Measurements from ENCODE around the gene TMEM198.

Gene TMEM198

GRCh38 chr2:219543596-219544358 lies at the start of gene TMEM198, which contains the start of gene CHPF:
Gene TMEM198 (plus strand): TSS chr2:219544028. CDS start chr2:219544728, 700 bp downstream.
Gene CHPF (minus strand): TSS chr2:219543809. CDS start chr2:219543538, 271 bp downstream.
- peak; percentile 96 for DNase-seq

GRCh38 chr2:219494952-219495530 lies 48.8 kb upstream of the TMEM198 start:
- DNase-seq, result no peak

- DNase-seq, result peak; percentile 66
Observed at GRCh38 chr2:219495531-219496122, 48.2 kb upstream of the TMEM198 start.

GRCh38 chr2:219496247-219496824 lies 47.5 kb upstream of the TMEM198 start:
- no peak for DNase-seq

GRCh38 chr2:219496825-219497494 lies 46.9 kb upstream of the TMEM198 start:
- DNase-seq, result no peak

- DNase-seq, result peak; percentile 38
Observed at GRCh38 chr2:219497495-219498279, 46.1 kb upstream of the TMEM198 start.

- peak; percentile 96 for DNase-seq
Observed at GRCh38 chr2:219498280-219499057, 45.4 kb upstream of the TMEM198 start, which contains the start of gene GMPPA. Gene GMPPA (plus strand): TSS chr2:219498891. CDS start chr2:219499976, 1,085 bp downstream.

- DNase-seq, result no peak
Observed at GRCh38 chr2:219499058-219499307, 44.8 kb upstream of the TMEM198 start.

GRCh38 chr2:219499555-219499954 lies 44.3 kb upstream of the TMEM198 start:
- no peak for DNase-seq

GRCh38 chr2:219500135-219500534 lies 43.7 kb upstream of the TMEM198 start:
- DNase-seq, result no peak

GRCh38 chr2:219501849-219502248 lies 42.0 kb upstream of the TMEM198 start:
- DNase-seq, result no peak

GRCh38 chr2:219502618-219503017 lies 41.2 kb upstream of the TMEM198 start:
- no peak for DNase-seq

- no peak for DNase-seq
Observed at GRCh38 chr2:219505585-219505984, 38.2 kb upstream of the TMEM198 start.

GRCh38 chr2:219506153-219506801 lies 37.6 kb upstream of the TMEM198 start:
- DNase-seq, result no peak

GRCh38 chr2:219506802-219507526 lies 36.9 kb upstream of the TMEM198 start:
- DNase-seq, result no peak

- no peak for DNase-seq
Observed at GRCh38 chr2:219507581-219508443, 36.0 kb upstream of the TMEM198 start.

GRCh38 chr2:219508444-219508734 lies 35.4 kb upstream of the TMEM198 start:
- no peak for DNase-seq

- no peak for DNase-seq
Observed at GRCh38 chr2:219508971-219509779, 34.7 kb upstream of the TMEM198 start.

Data from CD4-positive, alpha-beta T cell treated with Interleukin-10 for 1 hour (primary cell).